GM21529 (cell line): ENCODE results near the gene CFAP119.

Experiments
- ATAC-seq: cut with Tn5 transposase; IDR thresholded peaks from one replicate; pipeline ENCODE4 v1.9.1; 2021; ENCODE audit not compliant: unreplicated experiment

CFAP119 gene

DNA sequence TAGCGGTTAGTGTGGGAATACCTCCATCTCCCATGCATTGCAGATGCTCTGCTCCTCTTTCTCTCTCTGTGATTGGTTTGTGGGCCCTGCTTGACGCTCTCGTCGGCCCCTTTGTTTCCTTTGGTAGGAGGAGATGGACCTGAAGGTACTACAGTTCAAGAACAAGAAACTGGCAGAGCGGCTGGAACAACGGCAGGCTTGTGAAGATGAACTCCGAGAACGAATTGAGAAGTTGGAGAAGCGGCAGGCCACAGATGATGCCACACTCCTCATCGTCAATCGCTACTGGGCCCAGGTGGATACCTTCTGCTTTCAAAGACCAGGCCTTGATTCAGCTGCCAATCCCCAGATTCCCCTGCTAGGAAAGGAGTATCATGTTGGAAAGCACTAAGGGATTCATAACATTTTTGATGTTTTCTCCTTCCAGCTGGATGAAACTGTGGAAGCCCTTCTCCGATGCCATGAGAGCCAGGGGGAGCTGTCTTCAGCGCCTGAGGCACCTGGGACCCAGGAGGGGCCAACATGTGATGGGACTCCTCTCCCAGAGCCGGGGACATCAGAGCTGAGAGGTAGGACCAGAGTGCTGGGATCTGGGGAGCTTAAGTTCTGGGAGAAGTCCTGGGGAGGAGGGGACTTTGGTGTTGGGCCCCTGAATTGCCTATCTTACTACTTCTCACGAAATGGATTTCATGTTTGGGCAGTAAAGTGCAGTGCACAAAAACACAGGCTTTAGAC is 1.3 kb upstream of the CFAP119 start:
- ATAC-seq: no peak

GRCh38 chr16:30761427-30761927 is 385 bp downstream of the CFAP119 start:
- ATAC-seq: peak; percentile 27

GRCh38 chr16:30760577-30761426 is 1.1 kb downstream of the CFAP119 start:
- no peak for ATAC-seq

DNA sequence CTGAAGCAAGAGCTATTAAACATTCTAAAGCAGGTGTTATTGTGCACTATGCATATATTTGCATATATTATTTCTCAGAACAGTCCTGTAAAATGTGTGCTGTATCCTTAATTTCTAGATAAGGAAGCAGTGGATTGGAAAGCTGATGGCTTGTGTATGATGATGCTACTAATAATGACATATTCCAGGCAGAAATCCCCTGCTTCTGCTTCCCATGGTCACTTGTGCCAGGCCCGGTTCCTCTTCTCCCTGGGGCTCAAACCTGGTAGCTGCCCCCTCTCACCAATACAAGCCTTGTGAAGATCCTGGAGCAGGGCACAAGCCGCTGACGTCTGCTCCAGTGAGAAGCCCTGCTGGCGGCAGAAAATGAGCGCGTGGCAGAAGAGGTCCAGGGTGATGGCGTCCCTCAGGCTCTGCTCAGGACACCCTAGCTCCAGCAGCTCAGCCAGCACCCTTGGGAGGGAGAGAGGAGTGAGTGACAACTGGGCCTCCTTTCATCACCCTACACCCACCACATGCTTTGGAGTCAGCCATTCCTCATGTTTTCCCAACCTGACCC is 1.8 kb downstream of the CFAP119 start:
- ATAC-seq: no peak

DNA sequence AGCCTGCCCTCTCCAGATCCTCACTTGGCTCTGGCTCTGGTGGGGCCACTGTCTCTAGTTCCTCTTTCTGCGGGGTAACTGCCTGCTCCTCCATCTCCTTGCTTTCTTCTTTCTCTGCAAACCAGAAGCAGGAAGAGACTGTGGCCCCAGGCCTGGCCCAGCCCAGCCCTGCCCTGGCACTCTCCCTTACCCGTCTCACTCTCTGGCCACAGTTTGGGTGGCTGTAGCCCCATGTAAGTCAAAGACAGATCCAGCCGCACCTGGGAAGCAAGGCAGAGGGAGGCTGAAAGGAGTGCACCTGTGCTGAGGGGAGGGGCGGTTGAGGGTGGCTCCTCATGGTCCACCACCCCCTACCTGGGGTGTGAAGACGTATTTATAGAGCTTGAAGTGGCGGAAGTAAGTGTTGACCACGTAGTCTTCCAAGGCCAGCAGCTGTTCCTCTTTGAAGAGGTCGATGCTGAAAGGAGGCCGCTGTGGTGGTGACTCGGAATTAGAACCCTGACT is 2.8 kb downstream of the CFAP119 start:
- ATAC-seq: no peak

DNA sequence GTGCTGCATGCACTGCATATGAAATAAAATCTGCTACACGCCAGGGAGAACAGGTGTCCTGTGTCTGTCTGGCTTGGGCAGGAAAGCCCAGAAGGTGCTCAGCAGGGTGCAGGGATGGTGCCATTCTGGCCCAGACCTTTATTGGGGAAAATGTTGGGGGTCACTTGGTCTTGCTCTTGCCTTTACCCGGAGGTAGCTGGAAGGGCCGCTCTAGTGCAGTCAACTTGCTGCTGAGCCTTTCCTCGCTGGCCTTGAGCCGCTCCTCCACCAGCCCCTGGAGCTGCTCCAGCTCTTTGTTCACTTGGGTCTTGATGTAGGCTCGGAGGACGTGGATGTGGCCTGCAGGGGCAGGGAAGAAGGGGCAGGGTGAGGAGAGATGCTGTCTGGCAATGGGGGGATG is 4.5 kb downstream of the CFAP119 start:
- no peak for ATAC-seq

GRCh38 chr16:30756781-30757100 is 5.1 kb downstream of the CFAP119 start:
- ATAC-seq: no peak

GRCh38 chr16:30755955-30756780 is 5.7 kb downstream of the CFAP119 start:
- ATAC-seq: no peak

DNA sequence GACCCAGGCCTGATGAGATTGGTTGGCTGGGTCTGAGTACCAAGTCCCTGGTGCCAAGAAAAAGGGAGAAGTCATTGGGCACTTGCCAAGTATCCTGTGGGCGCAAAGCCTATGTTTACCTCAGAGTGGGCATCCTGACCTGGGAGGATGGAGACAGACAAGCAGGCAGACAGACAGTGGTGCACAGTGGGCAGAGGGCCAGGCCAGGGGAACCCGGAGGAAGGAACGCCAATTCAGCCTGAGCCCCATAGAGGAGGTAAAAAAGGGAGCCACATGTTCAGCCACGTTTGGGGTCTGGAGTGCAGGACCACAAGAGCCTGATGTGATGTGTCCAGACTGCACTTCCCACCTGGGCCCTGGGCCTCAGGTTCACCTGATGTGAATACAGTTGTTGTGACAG is 8.3 kb downstream of the CFAP119 start:
- ATAC-seq: no peak

DNA sequence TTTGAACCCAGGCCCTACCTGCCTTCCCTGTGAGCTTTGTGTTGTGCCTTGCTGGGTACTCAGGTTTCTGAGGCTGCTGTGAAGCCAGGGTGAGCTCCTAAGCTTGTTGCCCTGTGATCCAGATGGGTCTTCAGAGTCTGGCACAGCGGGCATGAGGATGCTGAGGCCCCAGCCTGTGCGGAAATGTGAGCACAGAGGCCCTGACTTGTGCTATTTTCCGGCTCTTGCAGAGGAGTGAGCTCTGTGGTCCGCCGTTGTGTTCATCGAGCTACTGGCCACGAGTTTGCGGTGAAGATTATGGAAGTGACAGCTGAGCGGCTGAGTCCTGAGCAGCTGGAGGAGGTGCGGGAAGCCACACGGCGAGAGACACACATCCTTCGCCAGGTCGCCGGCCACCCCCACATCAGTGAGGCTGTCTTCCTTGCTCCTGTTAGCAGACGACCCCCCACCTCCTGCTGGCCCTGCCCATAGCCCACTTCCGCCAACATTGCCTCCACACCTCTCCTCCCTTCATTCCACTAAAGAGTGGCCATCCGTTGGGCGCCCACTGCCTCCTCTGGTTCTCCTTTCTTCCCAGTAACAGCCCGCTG is 10.9 kb downstream of the CFAP119 start:
- ATAC-seq: no peak

GRCh38 chr16:30750201-30750600 is 11.7 kb downstream of the CFAP119 start:
- no peak for ATAC-seq

DNA sequence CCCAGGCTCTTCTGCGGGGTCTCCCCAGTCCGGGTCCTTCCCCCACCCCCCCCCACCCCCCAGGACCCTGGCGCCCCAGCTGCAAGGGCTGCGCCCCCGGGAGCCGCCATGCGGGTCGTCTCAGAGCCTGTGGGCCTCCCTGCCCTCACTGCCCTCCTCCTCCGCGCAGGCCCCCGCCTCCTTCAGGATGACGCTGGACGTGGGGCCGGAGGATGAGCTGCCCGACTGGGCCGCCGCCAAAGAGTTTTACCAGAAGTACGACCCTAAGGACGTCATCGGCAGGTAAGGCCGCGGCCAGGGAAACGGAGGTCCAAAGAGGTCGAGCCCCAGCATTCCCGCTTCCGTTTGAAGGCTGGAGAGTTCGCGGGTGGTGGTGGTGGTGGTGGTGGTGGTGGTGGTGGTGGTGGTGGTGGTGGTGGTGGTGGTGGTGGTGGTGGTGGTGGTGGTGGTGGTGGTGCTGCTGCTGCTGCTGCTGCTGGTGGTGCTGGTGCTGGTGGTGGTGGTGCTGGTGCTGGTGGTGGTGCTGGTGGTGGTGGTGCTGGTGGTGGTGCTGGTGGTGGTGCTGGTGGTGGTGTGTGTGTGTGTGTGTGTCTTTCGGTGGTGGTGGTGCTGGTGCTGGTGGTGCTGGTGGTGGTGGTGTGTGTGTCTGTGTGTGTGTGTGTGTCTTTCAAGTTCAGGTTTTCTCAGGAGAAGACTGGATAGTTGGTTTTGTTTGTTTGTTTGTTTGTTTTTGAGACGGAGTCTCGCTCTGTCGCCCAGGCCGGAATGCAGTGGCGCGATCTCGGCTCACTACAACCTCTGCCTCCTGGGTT is 13.0 kb downstream of the CFAP119 start:
- ATAC-seq: peak; percentile 17

- ATAC-seq: peak; percentile 97
Measured at GRCh38 chr16:30747799-30748633, 13.8 kb downstream of the CFAP119 start, which contains the start of gene PHKG2. Gene PHKG2, plus strand, starts transcription at chr16:30748425. Its CDS starts 396 bp downstream, at chr16:30748821.

DNA sequence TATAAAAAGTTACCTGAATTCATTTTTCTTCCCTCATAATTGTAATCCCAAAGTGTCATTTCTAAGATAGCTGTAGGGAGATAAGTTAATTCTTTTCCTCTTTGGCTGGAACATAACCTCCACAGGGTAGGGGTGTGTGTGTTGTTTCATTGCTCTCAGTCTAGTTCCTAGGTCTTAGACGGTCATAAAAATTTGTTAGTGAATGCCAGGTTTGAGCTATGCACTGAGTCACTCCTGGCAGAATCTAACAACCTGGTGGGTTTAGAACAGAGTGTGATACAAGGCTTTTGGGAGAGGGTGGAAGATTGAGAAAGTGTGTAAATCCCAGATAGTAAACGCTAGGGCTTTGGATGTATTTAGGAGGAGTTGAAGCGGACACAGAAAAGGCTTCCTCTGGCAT is 14.5 kb downstream of the CFAP119 start:
- ATAC-seq: no peak

- ATAC-seq: no peak
Measured at GRCh38 chr16:30746638-30747175, 15.2 kb downstream of the CFAP119 start.

DNA sequence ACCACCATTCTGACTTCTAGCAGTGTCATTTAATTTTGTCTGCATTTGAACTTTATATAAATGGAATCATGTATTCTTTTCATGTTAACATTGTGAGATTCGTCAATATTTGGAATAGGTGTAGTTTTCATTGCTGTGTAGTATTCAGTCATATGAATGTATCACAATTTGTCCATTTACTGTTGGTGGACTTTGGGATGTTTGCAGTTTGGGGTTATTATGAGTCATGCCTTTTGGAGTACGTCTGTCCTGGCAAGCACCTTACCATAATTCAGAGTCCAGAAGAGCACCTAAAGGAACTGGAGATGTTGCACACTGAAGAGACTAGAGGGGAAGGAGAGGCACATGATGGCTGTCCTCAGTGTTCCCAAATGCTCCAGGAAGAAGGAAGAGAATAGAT is 16.8 kb downstream of the CFAP119 start:
- no peak for ATAC-seq

DNA sequence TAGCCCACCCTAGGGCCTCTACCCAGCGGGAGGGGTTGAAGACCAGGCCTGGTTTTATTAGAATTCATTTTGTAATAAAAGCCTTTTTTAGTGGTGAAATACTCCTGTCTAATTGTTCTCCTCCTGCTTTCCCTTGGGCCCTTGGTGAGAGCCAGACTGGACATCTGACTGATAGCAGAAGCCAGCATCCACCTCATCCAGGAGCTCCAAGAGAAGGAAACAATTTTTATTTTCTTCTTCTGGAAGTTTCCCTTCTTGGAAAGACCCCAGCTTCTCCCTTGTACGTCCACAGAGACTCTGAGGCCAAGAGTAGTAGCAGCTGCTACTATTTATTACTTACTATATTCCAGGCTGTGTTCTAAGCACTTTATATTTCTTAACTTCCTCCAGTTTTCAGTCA is 17.7 kb downstream of the CFAP119 start:
- no peak for ATAC-seq

- no peak for ATAC-seq
Measured at GRCh38 chr16:30743716-30744115, 18.1 kb downstream of the CFAP119 start.
